ENCODE data around the gene ME2. TPM values are rescaled to one million over a fixed set of nuclear protein-coding genes. Genes with fewer than 3 reads are reported as not detected.

ME2 gene
- total RNA-seq, 1 experiment from 2014 or later = 49.0 TPM

DNA sequence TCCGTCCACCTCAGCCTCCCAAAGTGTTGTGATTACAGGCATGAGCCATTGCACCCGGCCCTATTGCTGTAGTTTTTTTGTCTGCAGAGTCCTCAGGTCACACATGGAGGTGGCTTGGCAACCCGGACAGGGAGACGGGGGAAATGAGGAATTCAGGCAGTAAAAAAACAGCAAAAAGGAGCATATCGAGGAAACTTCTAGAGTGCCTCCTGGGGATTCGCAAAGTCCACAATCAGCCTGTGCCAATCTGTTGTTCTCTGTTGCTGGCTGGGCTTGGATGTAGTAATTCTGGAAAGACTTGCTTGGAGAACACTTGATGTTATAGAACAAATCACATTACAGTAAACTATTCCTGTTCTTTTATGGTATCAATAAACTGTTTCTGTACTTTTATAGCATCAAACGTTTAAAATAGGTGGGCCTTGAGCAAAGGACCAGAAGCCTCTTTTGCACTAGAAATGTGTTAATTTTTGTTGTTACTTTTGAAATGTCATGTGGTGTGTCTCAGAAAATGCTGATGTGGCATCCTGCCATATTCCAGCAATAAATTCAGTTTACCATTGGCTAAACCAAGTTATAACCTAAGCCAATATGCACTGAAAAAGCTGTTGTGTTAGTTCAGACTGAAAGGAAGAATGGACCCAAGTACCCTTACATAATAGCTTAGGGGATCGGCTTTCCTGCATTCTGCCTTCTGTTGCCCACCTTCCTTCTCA is 103.3 kb downstream of the ME2 start (continued):
- TF ChIP-seq, protein P1, sequence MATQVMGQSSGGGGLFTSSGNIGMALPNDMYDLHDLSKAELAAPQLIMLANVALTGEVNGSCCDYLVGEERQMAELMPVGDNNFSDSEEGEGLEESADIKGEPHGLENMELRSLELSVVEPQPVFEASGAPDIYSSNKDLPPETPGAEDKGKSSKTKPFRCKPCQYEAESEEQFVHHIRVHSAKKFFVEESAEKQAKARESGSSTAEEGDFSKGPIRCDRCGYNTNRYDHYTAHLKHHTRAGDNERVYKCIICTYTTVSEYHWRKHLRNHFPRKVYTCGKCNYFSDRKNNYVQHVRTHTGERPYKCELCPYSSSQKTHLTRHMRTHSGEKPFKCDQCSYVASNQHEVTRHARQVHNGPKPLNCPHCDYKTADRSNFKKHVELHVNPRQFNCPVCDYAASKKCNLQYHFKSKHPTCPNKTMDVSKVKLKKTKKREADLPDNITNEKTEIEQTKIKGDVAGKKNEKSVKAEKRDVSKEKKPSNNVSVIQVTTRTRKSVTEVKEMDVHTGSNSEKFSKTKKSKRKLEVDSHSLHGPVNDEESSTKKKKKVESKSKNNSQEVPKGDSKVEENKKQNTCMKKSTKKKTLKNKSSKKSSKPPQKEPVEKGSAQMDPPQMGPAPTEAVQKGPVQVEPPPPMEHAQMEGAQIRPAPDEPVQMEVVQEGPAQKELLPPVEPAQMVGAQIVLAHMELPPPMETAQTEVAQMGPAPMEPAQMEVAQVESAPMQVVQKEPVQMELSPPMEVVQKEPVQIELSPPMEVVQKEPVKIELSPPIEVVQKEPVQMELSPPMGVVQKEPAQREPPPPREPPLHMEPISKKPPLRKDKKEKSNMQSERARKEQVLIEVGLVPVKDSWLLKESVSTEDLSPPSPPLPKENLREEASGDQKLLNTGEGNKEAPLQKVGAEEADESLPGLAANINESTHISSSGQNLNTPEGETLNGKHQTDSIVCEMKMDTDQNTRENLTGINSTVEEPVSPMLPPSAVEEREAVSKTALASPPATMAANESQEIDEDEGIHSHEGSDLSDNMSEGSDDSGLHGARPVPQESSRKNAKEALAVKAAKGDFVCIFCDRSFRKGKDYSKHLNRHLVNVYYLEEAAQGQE (IDR thresholded peaks at IDR 0.05; ENCODE audit: low read depth) = no peak
- TF ChIP-seq JUND (IDR thresholded peaks at IDR 0.05) (no peak), EZH2phosphoT487 (IDR thresholded peaks at IDR 0.05; ENCODE audit: borderline replicate concordance) (no peak), RAD21 (IDR thresholded peaks at IDR 0.05; ENCODE audit: low read depth) (no peak), EGR1 (IDR thresholded peaks at IDR 0.05; ENCODE audit: low read depth) (no peak)

DNA sequence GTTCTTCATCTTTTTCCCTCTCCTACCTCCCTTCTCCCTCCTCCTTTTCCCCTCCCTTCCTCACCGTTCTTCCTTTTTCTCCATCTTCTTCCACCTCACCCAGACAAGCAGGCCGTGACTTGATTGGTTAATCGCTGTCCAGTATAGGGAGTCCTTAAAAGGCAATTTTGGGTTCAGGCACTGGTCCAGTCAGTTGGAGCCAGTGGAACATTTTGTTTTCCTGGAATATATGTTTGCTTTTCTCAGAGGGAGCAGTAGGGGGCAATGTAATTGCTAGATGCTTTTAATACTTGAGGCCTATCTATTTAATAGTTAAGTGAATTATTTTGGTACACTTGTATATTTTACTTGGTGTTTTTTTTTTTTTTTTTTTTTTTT is 103.9 kb downstream of the ME2 start:
- Histone ChIP-seq H3K79me2 (ENCODE audit: insufficient read depth, low read length) (no peaks in the 10 kb centered on the region), H3K36me3 (ENCODE audit: control insufficient read depth in 1 of 2, insufficient read depth in 2 of 2, low read length in 2 of 2) (peaks cover 0 to 4% of the 10 kb centered on the region in 2 experiments; a peak in 1 of 4 replicates), H3K9me2 (ENCODE audit: insufficient read depth) (no peaks in the 10 kb centered on the region), H3K9me3 (ENCODE audit: control insufficient read depth in 1 of 2, insufficient read depth in 1 of 2, low read depth in 1 of 2, low read length in 2 of 2) (no peaks in the 10 kb centered on the region), H3K27me3 (ENCODE audit: insufficient read depth, low read length) (no peaks in the 10 kb centered on the region), H3K9ac (ENCODE audit: low read length) (no peak overlapping the region), H4K20me1 (ENCODE audit: insufficient read depth) (no peaks in the 10 kb centered on the region), H3K4me2 (ENCODE audit: low read length) (no peak overlapping the region), H3K4me1 (ENCODE audit: control insufficient read depth in 1 of 2, insufficient read depth in 2 of 2, low read length in 2 of 2) (peaks cover 2 to 13% of the 10 kb centered on the region in 2 experiments; a peak in 1 of 4 replicates), H2AFZ (ENCODE audit: low read depth, low read length, poor library complexity, severe bottlenecking) (no peak overlapping the region), H3K27ac (ENCODE audit: low read depth, low read length) (no peak overlapping the region), H3K4me3 (replicated peaks in 1 of 2; ENCODE audit: low read depth in 1 of 2, low read length in 2 of 2) (no peak overlapping the region)
- DNase-seq (ENCODE audit: low read depth, low spot score) = no peak
- BruUV-seq (replicated peaks) = no TSS peak
- RAD21 ChIA-PET (ENCODE audit: low non-redundant PET in 1 of 2, low total read pairs in 2 of 2, uncharacterized antibody in 2 of 2, unreplicated experiment in 2 of 2) = interaction anchor here in 1 of 2 experiments (0.7 kb wide), 1 partner anchor 165 kb away, joined by 12 read pairs; no protein-coding TSS in a partner anchor
- POLR2A ChIA-PET = interaction anchor here (0.7 kb wide), 1 partner anchor 12 kb away, joined by 3 read pairs; no protein-coding TSS in a partner anchor
- 0 out of 2 replicates have a peak, but pooled peaks have one; percentile 50 for ATAC-seq
- TF ChIP-seq, protein P2, sequence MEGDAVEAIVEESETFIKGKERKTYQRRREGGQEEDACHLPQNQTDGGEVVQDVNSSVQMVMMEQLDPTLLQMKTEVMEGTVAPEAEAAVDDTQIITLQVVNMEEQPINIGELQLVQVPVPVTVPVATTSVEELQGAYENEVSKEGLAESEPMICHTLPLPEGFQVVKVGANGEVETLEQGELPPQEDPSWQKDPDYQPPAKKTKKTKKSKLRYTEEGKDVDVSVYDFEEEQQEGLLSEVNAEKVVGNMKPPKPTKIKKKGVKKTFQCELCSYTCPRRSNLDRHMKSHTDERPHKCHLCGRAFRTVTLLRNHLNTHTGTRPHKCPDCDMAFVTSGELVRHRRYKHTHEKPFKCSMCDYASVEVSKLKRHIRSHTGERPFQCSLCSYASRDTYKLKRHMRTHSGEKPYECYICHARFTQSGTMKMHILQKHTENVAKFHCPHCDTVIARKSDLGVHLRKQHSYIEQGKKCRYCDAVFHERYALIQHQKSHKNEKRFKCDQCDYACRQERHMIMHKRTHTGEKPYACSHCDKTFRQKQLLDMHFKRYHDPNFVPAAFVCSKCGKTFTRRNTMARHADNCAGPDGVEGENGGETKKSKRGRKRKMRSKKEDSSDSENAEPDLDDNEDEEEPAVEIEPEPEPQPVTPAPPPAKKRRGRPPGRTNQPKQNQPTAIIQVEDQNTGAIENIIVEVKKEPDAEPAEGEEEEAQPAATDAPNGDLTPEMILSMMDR (IDR thresholded peaks at IDR 0.05 in 2 of 3, conservative IDR thresholded peaks at IDR 0.05 in 1 of 3; ENCODE audit: borderline replicate concordance in 1 of 3, insufficient read depth in 1 of 3, low read depth in 2 of 3, low read length in 2 of 3) = peak in 2 of 3 experiments; percentile 13 to 29; a peak in 2 of 6 replicates
- TF ChIP-seq ZFX (IDR thresholded peaks at IDR 0.05) = no peak
- intact Hi-C loops (cut with micrococcal nuclease) = no loop called here
- CTCF ChIA-PET = no interaction called here

Data from HCT116 (cell line).